Smooth muscle cell (in vitro differentiated cells): Measurements from ENCODE around the gene SPPL2B. TPM values are rescaled to one million over a fixed set of nuclear protein-coding genes. Genes with fewer than 3 reads are reported as not detected.
"Not testable (repeated sequence)": the region's sequence is repeated elsewhere in the genome, so short reads cannot be mapped to it uniquely, and the experiment has no call there.

Source experiments
- DNase-seq: peaks from one replicate; lab custom pipeline; 2025; ENCODE audit not compliant: unreplicated experiment; lab: John Stamatoyannopoulos, UW
- H2AFZ ChIP-seq: fragments of 200-600 bp; sonication (generic); 2 replicates; pipeline ENCODE4 v1.6.0; 2016; ENCODE audit warnings: antibody characterized with exemption, low read depth, mild to moderate bottlenecking
- H3F3A ChIP-seq: fragments of 200-600 bp; sonication (generic); 2 replicates; pipeline ENCODE4 v1.6.0; 2017; ENCODE audit warnings: antibody characterized with exemption, low read depth
- H3K27ac ChIP-seq: fragments of 200-600 bp; sonication (generic); 2 replicates; pipeline ENCODE4 v1.5.1; 2016; ENCODE audit warnings: low read depth, mild to moderate bottlenecking
- H3K27me3 ChIP-seq: fragments of 200-600 bp; sonication (generic); 2 replicates; pipeline ENCODE4 v1.6.1; 2016; ENCODE audit warnings: low read depth, mild to moderate bottlenecking
- H3K36me3 ChIP-seq: fragments of 200-600 bp; sonication (generic); 2 replicates; pipeline ENCODE4 v1.5.1; 2016; ENCODE audit warnings: low read depth
- H3K4me1 ChIP-seq: fragments of 200-600 bp; sonication (generic); 2 replicates; pipeline ENCODE4 v1.5.1; 2016; ENCODE audit warnings: low read depth
- H3K4me2 ChIP-seq: fragments of 200-600 bp; sonication (generic); 2 replicates; pipeline ENCODE4 v1.6.0; 2016; ENCODE audit warnings: mild to moderate bottlenecking
- H3K4me3 ChIP-seq: fragments of 200-600 bp; sonication (generic); 2 replicates; pipeline ENCODE4 v1.5.1; 2016; ENCODE audit warnings: mild to moderate bottlenecking
- H3K79me2 ChIP-seq: fragments of 200-600 bp; sonication (generic); 2 replicates; pipeline ENCODE4 v1.6.0; 2016; ENCODE audit warnings: low read depth, mild to moderate bottlenecking
- H3K9ac ChIP-seq: fragments of 200-600 bp; sonication (generic); 2 replicates; pipeline ENCODE4 v1.6.0; 2016; ENCODE audit warnings: low read depth
- H3K9me3 ChIP-seq: fragments of 200-600 bp; sonication (generic); replicated peaks from 2 replicates; pipeline ENCODE4 v1.5.1; 2016; ENCODE audit warnings: low read depth
- H4K20me1 ChIP-seq: fragments of 200-600 bp; sonication (generic); 2 replicates; pipeline ENCODE4 v1.6.0; 2016; ENCODE audit warnings: low read depth
- WGBS: methylation state at CpG from one replicate; pipeline ENCODE4 v1.1.7; 2016; ENCODE audit warnings: low lambda C conversion rate; 5-methylcytosine and 5-hydroxymethylcytosine counted together
- polyA plus RNA-seq: library from polyadenylated mRNA; unstranded; fragments of >200 nt; fragmentation: Nextera tagmentation; extraction: Ambion mirVana; gene quantifications from 2 replicates; pipeline ENCODE4 v1.2.1, GENCODE V29; 2016
- total RNA-seq: library from RNA; depleted of rRNA; stranded (reverse); fragments of >200 nt; gene quantifications from 2 replicates; pipeline ENCODE4 v1.2.3, GENCODE V29; 2014
- TF ChIP-seq, protein P1 (sequence below): fragments of 200-600 bp; sonication (generic); IDR thresholded peaks from 2 replicates; pipeline ENCODE4 v1.5.1; 2017; ENCODE audit warnings: borderline replicate concordance, mild to moderate bottlenecking, antibody characterized with exemption; ENCODE audit not compliant: insufficient read depth, poor library complexity, severe bottlenecking

SPPL2B gene, protein sequence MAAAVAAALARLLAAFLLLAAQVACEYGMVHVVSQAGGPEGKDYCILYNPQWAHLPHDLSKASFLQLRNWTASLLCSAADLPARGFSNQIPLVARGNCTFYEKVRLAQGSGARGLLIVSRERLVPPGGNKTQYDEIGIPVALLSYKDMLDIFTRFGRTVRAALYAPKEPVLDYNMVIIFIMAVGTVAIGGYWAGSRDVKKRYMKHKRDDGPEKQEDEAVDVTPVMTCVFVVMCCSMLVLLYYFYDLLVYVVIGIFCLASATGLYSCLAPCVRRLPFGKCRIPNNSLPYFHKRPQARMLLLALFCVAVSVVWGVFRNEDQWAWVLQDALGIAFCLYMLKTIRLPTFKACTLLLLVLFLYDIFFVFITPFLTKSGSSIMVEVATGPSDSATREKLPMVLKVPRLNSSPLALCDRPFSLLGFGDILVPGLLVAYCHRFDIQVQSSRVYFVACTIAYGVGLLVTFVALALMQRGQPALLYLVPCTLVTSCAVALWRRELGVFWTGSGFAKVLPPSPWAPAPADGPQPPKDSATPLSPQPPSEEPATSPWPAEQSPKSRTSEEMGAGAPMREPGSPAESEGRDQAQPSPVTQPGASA
- total RNA-seq, result 21.1 and 54.7 TPM in 2 replicates
- 53.6 and 63.5 TPM in 2 replicates for polyA plus RNA-seq

DNA sequence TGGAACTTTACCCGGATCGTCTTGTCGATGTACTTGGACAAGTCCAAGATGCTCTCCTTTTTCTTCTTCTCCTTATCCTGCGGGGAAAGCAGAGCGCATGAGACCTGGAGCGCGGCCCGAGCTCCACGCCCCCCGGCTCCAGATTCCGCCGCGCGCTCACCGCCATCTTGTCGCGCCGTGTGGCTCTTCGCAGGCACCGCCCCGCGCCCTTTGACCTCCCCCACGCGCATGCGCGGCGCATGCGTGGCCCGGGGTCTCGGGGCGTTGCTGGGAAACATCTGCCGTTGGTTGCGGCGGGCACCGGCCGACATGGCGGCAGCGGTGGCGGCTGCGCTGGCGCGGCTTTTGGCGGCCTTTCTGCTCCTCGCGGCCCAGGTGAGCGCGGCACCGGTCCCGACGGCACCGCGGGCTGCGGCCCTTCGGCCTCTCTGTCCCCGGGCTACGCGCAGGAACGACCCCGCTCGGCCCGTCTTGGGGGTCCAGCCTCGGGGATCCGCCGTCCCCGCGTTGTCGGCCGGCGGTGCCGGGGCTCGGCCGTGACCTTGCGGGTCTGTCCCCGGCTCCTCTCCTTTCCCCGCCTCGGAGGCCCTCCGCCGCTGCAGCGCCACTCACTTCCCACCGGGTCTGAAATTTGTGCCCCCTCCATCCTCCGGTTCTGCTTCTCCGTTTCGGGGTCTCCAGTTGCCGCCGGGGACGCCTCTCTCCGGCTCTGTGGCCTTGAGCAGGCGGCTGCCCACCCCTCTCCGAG is at the start of gene SPPL2B, which contains the start of gene LSM7:
Gene SPPL2B (plus strand): TSS at position 284 of the 748 bp plus-strand sequence. CDS start 26 bp downstream, at position 310.
Gene LSM7 (minus strand): TSS at position 186 of the 748 bp plus-strand sequence. CDS start 20 bp downstream, at position 166.
- peaks cover 74% of the 10 kb centered on the region for H3K79me2 ChIP-seq
- no peaks in the 10 kb centered on the region for H3K36me3 ChIP-seq
- peak within 1 kb of the TSS; percentile 89 for H2AFZ ChIP-seq
- TF ChIP-seq, protein P1, sequence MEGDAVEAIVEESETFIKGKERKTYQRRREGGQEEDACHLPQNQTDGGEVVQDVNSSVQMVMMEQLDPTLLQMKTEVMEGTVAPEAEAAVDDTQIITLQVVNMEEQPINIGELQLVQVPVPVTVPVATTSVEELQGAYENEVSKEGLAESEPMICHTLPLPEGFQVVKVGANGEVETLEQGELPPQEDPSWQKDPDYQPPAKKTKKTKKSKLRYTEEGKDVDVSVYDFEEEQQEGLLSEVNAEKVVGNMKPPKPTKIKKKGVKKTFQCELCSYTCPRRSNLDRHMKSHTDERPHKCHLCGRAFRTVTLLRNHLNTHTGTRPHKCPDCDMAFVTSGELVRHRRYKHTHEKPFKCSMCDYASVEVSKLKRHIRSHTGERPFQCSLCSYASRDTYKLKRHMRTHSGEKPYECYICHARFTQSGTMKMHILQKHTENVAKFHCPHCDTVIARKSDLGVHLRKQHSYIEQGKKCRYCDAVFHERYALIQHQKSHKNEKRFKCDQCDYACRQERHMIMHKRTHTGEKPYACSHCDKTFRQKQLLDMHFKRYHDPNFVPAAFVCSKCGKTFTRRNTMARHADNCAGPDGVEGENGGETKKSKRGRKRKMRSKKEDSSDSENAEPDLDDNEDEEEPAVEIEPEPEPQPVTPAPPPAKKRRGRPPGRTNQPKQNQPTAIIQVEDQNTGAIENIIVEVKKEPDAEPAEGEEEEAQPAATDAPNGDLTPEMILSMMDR, result no peak
- no peaks in the 10 kb centered on the region for H3K9me3 ChIP-seq
- H3K4me3 ChIP-seq, result peak within 1 kb of the TSS; percentile 97
- peak; percentile 65 for DNase-seq
- H3F3A ChIP-seq, result no peaks in the 10 kb centered on the region
- peak within 1 kb of the TSS; percentile 98 for H3K4me2 ChIP-seq
- peaks cover 28% of the 10 kb centered on the region for H3K4me1 ChIP-seq
- H3K27me3 ChIP-seq, result no peaks in the 10 kb centered on the region
- peaks cover 41% of the 10 kb centered on the region for H4K20me1 ChIP-seq
- peak within 1 kb of the TSS; percentile 89 for H3K9ac ChIP-seq
- H3K27ac ChIP-seq, result peak within 1 kb of the TSS; percentile 79
- WGBS, result 1% methylated on average over 85 of the region's 89 CpGs

DNA sequence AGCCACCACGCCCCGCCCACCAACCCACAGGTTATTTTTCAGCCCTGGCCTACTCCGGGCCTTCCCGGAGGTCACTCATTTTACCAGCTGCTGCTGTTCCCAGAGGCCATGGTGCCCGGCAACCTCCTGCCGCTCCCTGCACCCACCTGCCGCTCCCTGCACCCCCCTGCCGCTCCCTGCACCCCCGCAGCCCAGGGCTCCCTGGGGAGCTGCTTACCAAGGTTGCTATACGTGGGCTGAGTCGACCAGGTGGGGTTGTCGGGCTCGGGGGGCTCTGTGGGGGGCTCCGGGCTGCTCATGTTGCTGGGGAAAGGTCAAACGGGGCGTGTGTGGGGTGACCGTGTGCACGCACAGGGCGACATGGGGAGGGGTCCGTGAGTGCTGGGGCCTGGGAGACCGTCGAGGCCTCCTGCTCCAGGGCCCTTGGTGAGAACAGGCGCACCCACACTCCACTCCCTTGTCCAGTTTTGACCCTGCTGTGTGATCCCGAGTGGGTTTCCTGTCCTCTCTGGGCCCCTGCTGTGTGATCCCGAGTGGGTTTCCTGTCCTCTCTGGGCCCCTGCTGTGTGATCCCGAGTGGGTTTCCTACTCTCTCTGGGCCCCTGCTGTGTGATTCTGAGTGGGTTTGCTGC is 47.7 kb upstream of the SPPL2B start:
- 88% methylated on average over 12 of the region's 26 CpGs for WGBS
- H3K4me3 ChIP-seq, result no peak overlapping the region
- H3K4me1 ChIP-seq, result no peaks in the 10 kb centered on the region
- no peaks in the 10 kb centered on the region for H3K36me3 ChIP-seq
- no peaks in the 10 kb centered on the region for H3K27me3 ChIP-seq
- no peak overlapping the region for H2AFZ ChIP-seq
- no peaks in the 10 kb centered on the region for H3K79me2 ChIP-seq
- no peak overlapping the region for H3K9ac ChIP-seq
- H4K20me1 ChIP-seq, result peaks cover 47% of the 10 kb centered on the region
- no peak overlapping the region for H3K27ac ChIP-seq
- H3F3A ChIP-seq, result no peaks in the 10 kb centered on the region
- H3K4me2 ChIP-seq, result no peak overlapping the region
- H3K9me3 ChIP-seq, result no peaks in the 10 kb centered on the region
- no peak for DNase-seq
- TF ChIP-seq, protein P1, result no peak

DNA sequence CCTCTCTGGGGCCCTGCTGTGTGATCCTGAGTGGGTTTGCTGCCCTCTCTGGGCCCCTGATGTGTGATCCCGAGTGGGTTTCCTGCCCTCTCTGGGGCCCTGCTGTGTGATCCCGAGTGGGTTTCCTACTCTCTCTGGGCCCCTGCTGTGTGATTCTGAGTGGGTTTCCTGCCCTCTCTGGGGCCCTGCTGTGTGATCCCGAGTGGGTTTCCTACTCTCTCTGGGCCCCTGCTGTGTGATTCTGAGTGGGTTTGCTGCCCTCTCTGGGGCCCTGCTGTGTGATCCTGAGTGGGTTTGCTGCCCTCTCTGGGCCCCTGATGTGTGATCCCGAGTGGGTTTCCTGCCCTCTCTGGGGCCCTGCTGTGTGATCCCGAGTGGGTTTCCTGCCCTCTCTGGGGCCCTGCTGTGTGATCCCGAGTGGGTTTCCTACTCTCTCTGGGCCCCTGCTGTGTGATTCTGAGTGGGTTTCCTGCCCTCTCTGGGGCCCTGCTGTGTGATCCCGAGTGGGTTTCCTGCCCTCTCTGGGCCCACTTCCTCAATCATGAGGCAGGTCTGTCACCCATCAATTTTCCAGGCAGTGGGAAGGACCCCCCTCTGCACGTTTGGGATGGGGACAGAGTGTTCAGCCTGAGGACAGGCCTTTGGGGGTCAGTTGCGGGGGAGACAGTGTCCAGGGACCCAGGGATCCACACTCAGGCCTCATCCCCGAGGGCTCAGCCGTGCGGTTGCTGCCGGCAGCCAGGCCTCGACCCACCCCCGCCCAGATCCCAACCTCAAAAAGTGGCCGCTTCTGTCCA is 47.0 kb upstream of the SPPL2B start:
- not testable (repeated sequence) for DNase-seq, H3K27ac ChIP-seq, H3K4me1 ChIP-seq, H3K9ac ChIP-seq, H2AFZ ChIP-seq, H3K27me3 ChIP-seq, H3K36me3 ChIP-seq, H3F3A ChIP-seq, H3K9me3 ChIP-seq, H3K79me2 ChIP-seq
- peak overlapping the region; percentile 39 for H3K4me3 ChIP-seq
- WGBS, result 37% methylated on average over 11 of the region's 16 CpGs
- peak overlapping the region; percentile 85 for H3K4me2 ChIP-seq
- peaks cover 47% of the 10 kb centered on the region for H4K20me1 ChIP-seq
